ENCODE data around the gene EIF5AL1. TPM values are rescaled to one million over a fixed set of nuclear protein-coding genes. Genes with fewer than 3 reads are reported as not detected.

The EIF5AL1 gene
- total RNA-seq, result 0.39 and 0.54 TPM in 2 replicates

GRCh38 chr10:79511891-79512583 lies at the start of gene EIF5AL1:
Gene EIF5AL1 (plus strand): TSS chr10:79512533. CDS start chr10:79512650, 117 bp downstream.

DNA sequence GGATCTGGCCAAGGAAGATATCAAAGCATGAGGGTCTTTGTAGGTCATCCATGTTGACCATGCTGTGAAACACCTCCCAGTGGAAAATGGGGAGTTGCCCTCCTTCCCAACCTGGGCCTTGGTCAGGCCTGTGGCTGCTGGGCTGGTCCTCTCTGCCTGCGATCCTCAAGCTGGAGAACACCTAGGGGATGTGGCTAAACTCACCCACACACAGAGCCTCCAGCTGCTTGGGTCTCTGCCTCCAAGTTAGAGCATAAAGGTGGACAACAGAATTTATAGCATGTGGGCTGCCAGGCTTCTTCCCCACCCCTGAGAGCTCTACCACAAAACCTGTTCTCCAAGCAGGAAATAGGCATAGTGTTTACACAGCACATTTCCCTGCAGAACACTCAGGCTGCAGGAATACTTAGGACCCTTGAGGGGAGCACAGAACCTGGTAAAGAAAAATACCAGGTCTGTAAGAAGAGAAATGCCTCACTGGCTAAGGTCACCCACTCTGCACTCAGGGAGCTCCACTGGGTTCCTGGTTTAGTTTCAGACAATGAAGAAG lies 47.9 kb downstream of the EIF5AL1 start, which contains the start of gene SFTPA2:
SFTPA2 (minus strand) TSS at position 248 of the 550 bp plus-strand sequence. CDS start 924 bp downstream, outside the sequence.

Small RNA genes within 50 kb of the gene (small RNA-seq; reads per million reads assigned to genes)
- not detected for gene BX248123.2
- not detected for gene RPS12P18

Other genes with a start within 250 kb of the EIF5AL1 start
- gene PPIF, start 165.1 kb upstream of the EIF5AL1 start, total RNA-seq, result 14.7 and 23.6 TPM in 2 replicates
- gene ZCCHC24, start 66.9 kb upstream of the EIF5AL1 start, total RNA-seq, result 2.0 and 2.1 TPM in 2 replicates
- gene SFTPA2, start 47.9 kb downstream of the EIF5AL1 start, total RNA-seq, result not detected in 2 replicates
- gene SFTPA1, start 98.4 kb downstream of the EIF5AL1 start, total RNA-seq, result not detected in 2 replicates
- 0.54 and 3.1 TPM in 2 replicates for gene NUTM2B, start 190.7 kb downstream of the EIF5AL1 start, total RNA-seq